GM12878 (cell line): Measurements from ENCODE around the gene CMBL. TPM values are rescaled to one million over a fixed set of nuclear protein-coding genes. Genes with fewer than 3 reads are reported as not detected.

Source experiments
- ATAC-seq: fragments of 200-7000 bp; cut with Tn5 transposase; 3 replicates; pipeline ENCODE4 v1.9.1; 2020; ENCODE audit warnings: mild to moderate bottlenecking, moderate library complexity
- BruUV-seq: library from RNA; stranded (reverse); fragments of 400-500 nt; replicated peaks from 2 replicates; lab custom pipeline; 2021; lab: Mats Ljungman, UMichigan
- CTCF ChIA-PET: fragments of 300-600 bp; sonication (Branson Sonifier 250); formaldehyde crosslinking; extraction: SDS; loops from one replicate; lab custom pipeline; 2021; ENCODE audit warnings: inconsistent platforms; lab: Yijun Ruan, JAX
- POLR2A ChIA-PET: fragments of 350-600 bp; formaldehyde crosslinking; extraction: SDS; loops from one replicate; lab custom pipeline; 2021; ENCODE audit warnings: inconsistent platforms; lab: Charles Lee
- RAD21 ChIA-PET: fragments of 300-600 bp; sonication (Branson Sonifier 250); formaldehyde crosslinking; loops from one replicate; lab custom pipeline; 2023; ENCODE audit warnings: antibody characterized with exemption; ENCODE audit not compliant: unreplicated experiment; lab: Charles Lee
- SMC1A ChIA-PET: fragments of 300-600 bp; sonication (Branson Sonifier 250); formaldehyde crosslinking; loops from one replicate; lab custom pipeline; 2023; ENCODE audit not compliant: unreplicated experiment, uncharacterized antibody; lab: Charles Lee
- DNase-seq: peaks from one replicate; pipeline ENCODE4 v3.0.0-alpha.2; 2011; ENCODE audit warnings: low read depth, low spot score
- FAIRE-seq: peaks from 3 replicates; lab custom pipeline; 2011; peaks lifted over from hg19 to GRCh38; lab: Jason Lieb, UNC
- H2AFZ ChIP-seq: 2 replicates; pipeline ENCODE4 v1.6.0; 2011; ENCODE audit warnings: low read depth, low read length, control low read depth; ENCODE audit not compliant: control insufficient read depth
- H3K27ac ChIP-seq: 2 replicates; pipeline ENCODE4 v1.5.1; 2011; ENCODE audit warnings: control low read depth; ENCODE audit not compliant: control insufficient read depth, insufficient read depth
- H3K27me3 ChIP-seq, 2 experiments: replicated peaks in 1 of 2; 2 replicates each; pipeline versions ENCODE4 v1.6.0 to v1.6.1; 2011; ENCODE audit warnings: low read length in 1 of 2; ENCODE audit not compliant: control insufficient read depth in 2 of 2, insufficient read depth in 2 of 2
- H3K36me3 ChIP-seq, 2 experiments: 2 replicates each; pipeline ENCODE4 v1.5.1; 2011; ENCODE audit warnings: low read length in 1 of 2; ENCODE audit not compliant: control insufficient read depth in 2 of 2, insufficient read depth in 2 of 2
- H3K4me1 ChIP-seq: 2 replicates; pipeline ENCODE4 v1.6.1; 2011; ENCODE audit warnings: mild to moderate bottlenecking, low read length, moderate library complexity, mixed read lengths; ENCODE audit not compliant: control insufficient read depth, insufficient read depth
- H3K4me2 ChIP-seq: 2 replicates; pipeline ENCODE4 v1.6.0; 2011; ENCODE audit warnings: control low read depth; ENCODE audit not compliant: control insufficient read depth, insufficient read depth
- H3K4me3 ChIP-seq: fragments of 200-600 bp; sonication (generic); 2 replicates; pipeline ENCODE4 v1.5.1; 2016
- H3K79me2 ChIP-seq: 2 replicates; pipeline ENCODE4 v1.6.0; 2011; ENCODE audit warnings: low read length; ENCODE audit not compliant: control insufficient read depth, insufficient read depth
- H3K9ac ChIP-seq: 2 replicates; pipeline ENCODE4 v1.8.0; 2011; ENCODE audit warnings: low read length, control low read depth, mixed read lengths; ENCODE audit not compliant: control insufficient read depth, insufficient read depth
- H3K9me3 ChIP-seq: replicated peaks from 3 replicates; pipeline ENCODE4 v1.5.1; 2011; ENCODE audit warnings: mild to moderate bottlenecking, low read length; ENCODE audit not compliant: control insufficient read depth, insufficient read depth
- H4K20me1 ChIP-seq: 2 replicates; pipeline ENCODE4 v1.6.0; 2011; ENCODE audit not compliant: control insufficient read depth, insufficient read depth
- ATF7 ChIP-seq: fragments of 450-650 bp; IDR thresholded peaks from 2 replicates; pipeline ENCODE4 v1.6.1; 2016; ENCODE audit warnings: low read depth, mild to moderate bottlenecking
- BRCA1 ChIP-seq: IDR thresholded peaks from 2 replicates; pipeline ENCODE4 v1.6.1; 2011; ENCODE audit warnings: low read depth, low read length, improper control_type of control experiment
- CBFB ChIP-seq: IDR thresholded peaks from 2 replicates; pipeline ENCODE4 v1.6.1; 2016; ENCODE audit warnings: antibody characterized with exemption, low read depth
- MXI1 ChIP-seq: fragments of 150-350 bp; IDR thresholded peaks from 2 replicates; pipeline ENCODE4 v1.6.1; 2011; ENCODE audit warnings: low read depth, mild to moderate bottlenecking, inconsistent platforms, low read length, improper control_type of control experiment
- SMAD5 ChIP-seq: IDR thresholded peaks from 2 replicates; pipeline ENCODE4 v1.6.1; 2016; ENCODE audit warnings: antibody characterized with exemption, low read depth
- SREBF1 ChIP-seq: IDR thresholded peaks from 2 replicates; pipeline ENCODE4 v1.6.1; 2012; ENCODE audit warnings: mild to moderate bottlenecking, low read length
- TBL1XR1 ChIP-seq: IDR thresholded peaks from 2 replicates; pipeline ENCODE4 v1.6.1; 2012; ENCODE audit warnings: low read depth, low read length, improper control_type of control experiment
- ZNF622 ChIP-seq: fragments of 450-650 bp; IDR thresholded peaks from 2 replicates; pipeline ENCODE4 v1.6.1; 2017; ENCODE audit warnings: mild to moderate bottlenecking, inconsistent platforms
- WGBS: methylation state at CpG from one replicate; pipeline ENCODE4 v1.1.6; 2016; ENCODE audit warnings: low lambda C conversion rate; ENCODE audit not compliant: insufficient replicate concordance, insufficient coverage; ENCODE audit errors: missing lambda C conversion rate; 5-methylcytosine and 5-hydroxymethylcytosine counted together
- in situ Hi-C: fragments of 300-500 bp; cut with MboI; formaldehyde crosslinking; loops from 9 replicates; pipeline ENCODE4 v1.14.3; 2018; ENCODE audit warnings: mixed read lengths
- intact Hi-C: fragments of 100-400 bp; cut with micrococcal nuclease; formaldehyde crosslinking; loops from one replicate; pipeline ENCODE4 v1.14.2; 2022; ENCODE audit not compliant: unreplicated experiment
- polyA plus RNA-seq, 11 experiments: library from polyadenylated mRNA; depleted of rRNA in 4 of 11; unstranded in 6 of 11; stranded (reverse) in 5 of 11; fragments of >200 nt; fragmentation: Nextera tagmentation in 4 of 11; fragmentation: Illumina TruSeq in 1 of 11; extraction: Ambion mirVana in 4 of 11; extraction: Trizol in 1 of 11; gene quantifications; 1 replicate in 1 of 11; 2 replicates in 10 of 11; pipeline versions ENCODE4 v1.2.1 to v1.2.3, GENCODE V29; 2011 to 2016; ENCODE audit warnings: inconsistent platforms in 2 of 11, missing spikeins in 2 of 11, low read depth in 1 of 11
- total RNA-seq, 4 experiments: library from RNA; depleted of rRNA in 3 of 4; stranded (reverse); fragments of >200 nt in 3 of 4; fragmentation: Illumina TruSeq in 1 of 4; extraction: Trizol in 1 of 4; gene quantifications; 2 replicates each; pipeline versions ENCODE4 v1.2.1 to v1.2.3, GENCODE V29; 2013 to 2021
- TF ChIP-seq, protein P1 (sequence below): fragments of 450-650 bp; IDR thresholded peaks from 2 replicates; pipeline ENCODE4 v1.6.1; 2018; ENCODE audit warnings: borderline replicate concordance, mild to moderate bottlenecking; ENCODE audit not compliant: partially characterized antibody
- TF ChIP-seq, protein P2 (sequence below): IDR thresholded peaks from 2 replicates; pipeline ENCODE4 v1.6.1; 2012; ENCODE audit warnings: mild to moderate bottlenecking, low read depth, low read length
- TF ChIP-seq, protein P3 (sequence below): fragments of 450-650 bp; IDR thresholded peaks from 2 replicates; pipeline ENCODE4 v1.6.1; 2016; ENCODE audit warnings: mild to moderate bottlenecking

Gene CMBL
- total and polyA plus RNA-seq, 10 of the 15 experiments (the other 5 are each of a cell fraction or from before 2014, with no cell fraction given) = 1.8 to 15.6 (median 7.5) TPM

DNA sequence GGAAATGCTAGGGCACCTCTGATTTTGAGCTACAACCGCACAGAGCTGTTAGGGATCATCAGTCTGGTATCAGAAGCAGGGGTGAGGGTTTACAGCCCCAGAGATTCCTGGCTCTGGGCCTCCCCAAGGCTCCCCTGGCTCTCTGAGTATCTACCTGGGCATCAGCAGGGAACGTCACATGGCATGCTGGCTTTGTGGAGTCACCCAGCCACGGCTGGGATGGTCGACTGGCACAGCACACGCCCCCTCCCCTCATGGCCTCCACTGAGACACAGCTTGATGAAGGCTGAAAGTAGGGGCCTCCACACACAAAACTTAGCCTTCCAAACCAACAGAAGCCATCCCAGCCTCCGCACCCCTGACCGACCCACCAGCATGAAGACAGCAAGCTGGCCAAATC, 74.7 kb downstream of the CMBL start:
- POLR2A ChIA-PET = no interaction called here
- DNase-seq = no peak
- SMC1A ChIA-PET = interaction anchor here (1.3 kb wide), 1 partner anchor 8 kb away, joined by 4 read pairs; no protein-coding TSS in a partner anchor
- Histone ChIP-seq H3K4me2 (no peak overlapping the region), H3K4me3 (no peak overlapping the region), H4K20me1 (no peaks in the 10 kb centered on the region), H3K27me3 (no peaks in the 10 kb centered on the region), H3K4me1 (no peaks in the 10 kb centered on the region)
- no TSS peak for BruUV-seq
- CTCF ChIA-PET = no interaction called here
- intact Hi-C loops = no loop called here
- TF ChIP-seq, protein P1, sequence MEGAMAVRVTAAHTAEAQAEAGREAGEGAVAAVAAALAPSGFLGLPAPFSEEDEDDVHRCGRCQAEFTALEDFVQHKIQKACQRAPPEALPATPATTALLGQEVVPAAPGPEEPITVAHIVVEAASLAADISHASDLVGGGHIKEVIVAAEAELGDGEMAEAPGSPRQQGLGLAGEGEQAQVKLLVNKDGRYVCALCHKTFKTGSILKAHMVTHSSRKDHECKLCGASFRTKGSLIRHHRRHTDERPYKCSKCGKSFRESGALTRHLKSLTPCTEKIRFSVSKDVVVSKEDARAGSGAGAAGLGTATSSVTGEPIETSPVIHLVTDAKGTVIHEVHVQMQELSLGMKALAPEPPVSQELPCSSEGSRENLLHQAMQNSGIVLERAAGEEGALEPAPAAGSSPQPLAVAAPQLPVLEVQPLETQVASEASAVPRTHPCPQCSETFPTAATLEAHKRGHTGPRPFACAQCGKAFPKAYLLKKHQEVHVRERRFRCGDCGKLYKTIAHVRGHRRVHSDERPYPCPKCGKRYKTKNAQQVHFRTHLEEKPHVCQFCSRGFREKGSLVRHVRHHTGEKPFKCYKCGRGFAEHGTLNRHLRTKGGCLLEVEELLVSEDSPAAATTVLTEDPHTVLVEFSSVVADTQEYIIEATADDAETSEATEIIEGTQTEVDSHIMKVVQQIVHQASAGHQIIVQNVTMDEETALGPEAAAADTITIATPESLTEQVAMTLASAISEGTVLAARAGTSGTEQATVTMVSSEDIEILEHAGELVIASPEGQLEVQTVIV = no peak
- no peak for TF ChIP-seq SREBF1
- TF ChIP-seq TBL1XR1 = no peak
- no peak for TF ChIP-seq ATF7
- no peak for TF ChIP-seq SMAD5
- TF ChIP-seq, all 136 proteins: peak for 0
- Histone ChIP-seq H3K9ac (no peak overlapping the region), H3K36me3 (peaks cover 0 to 2% of the 10 kb centered on the region in 2 experiments; a peak in 2 of 4 replicates), H3K27ac (no peak overlapping the region), H3K79me2 (no peaks in the 10 kb centered on the region), H3K9me3 (no peaks in the 10 kb centered on the region), H2AFZ (no peak overlapping the region)
- WGBS = 89% methylated on average over 6 of the region's 7 CpGs
- FAIRE-seq (no peak), ATAC-seq (no peak)
- in situ Hi-C loops = no loop called here
- RAD21 ChIA-PET = no interaction called here

DNA sequence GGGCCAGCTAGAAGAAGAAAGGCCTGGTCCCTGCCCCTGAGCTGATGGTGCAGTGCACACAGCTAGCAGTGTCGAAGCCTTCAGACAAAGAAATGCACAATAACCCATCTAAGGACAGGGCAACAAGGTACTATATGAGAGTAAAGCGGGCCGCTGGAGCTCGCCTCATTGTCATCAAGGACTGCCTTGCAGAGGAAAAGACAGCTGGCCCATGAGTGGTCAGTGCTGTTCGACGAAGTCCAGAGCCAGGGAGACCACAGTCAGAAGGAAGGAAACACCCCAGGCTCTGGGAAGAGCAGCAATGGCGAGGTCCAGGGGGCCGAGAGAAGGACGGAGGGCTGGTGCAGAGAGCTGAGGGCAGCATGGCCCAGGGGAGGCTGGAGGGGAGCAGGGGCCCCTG, 75.3 kb downstream of the CMBL start:
- ATAC-seq = no peak
- no TSS peak for BruUV-seq
- no peaks in the 10 kb centered on the region for H3K4me1 ChIP-seq
- WGBS = 94% methylated on average over 9 of the region's 9 CpGs
- CTCF ChIA-PET = interaction anchor here (0.7 kb wide), 1 partner anchor 10 kb away, joined by 3 read pairs; no protein-coding TSS in a partner anchor
- POLR2A ChIA-PET = no interaction called here
- H3K4me2 ChIP-seq = no peak overlapping the region
- no peaks in the 10 kb centered on the region for H3K27me3 ChIP-seq
- no peak for FAIRE-seq
- no peak overlapping the region for H2AFZ ChIP-seq
- SMC1A ChIA-PET = no interaction called here
- intact Hi-C loops = no loop called here
- no peaks in the 10 kb centered on the region for H3K9me3 ChIP-seq
- H3K9ac ChIP-seq = no peak overlapping the region
- peaks cover 2% of the 10 kb centered on the region in 2 experiments; a peak in 2 of 4 replicates for H3K36me3 ChIP-seq
- H3K27ac ChIP-seq = no peak overlapping the region
- no peaks in the 10 kb centered on the region for H4K20me1 ChIP-seq
- no peak overlapping the region for H3K4me3 ChIP-seq
- no peak for DNase-seq
- RAD21 ChIA-PET = no interaction called here
- in situ Hi-C loops = no loop called here
- H3K79me2 ChIP-seq = no peaks in the 10 kb centered on the region
- TF ChIP-seq CBFB (no peak), ZNF622 (no peak), MXI1 (no peak), BRCA1 (no peak)
- TF ChIP-seq, protein P2, sequence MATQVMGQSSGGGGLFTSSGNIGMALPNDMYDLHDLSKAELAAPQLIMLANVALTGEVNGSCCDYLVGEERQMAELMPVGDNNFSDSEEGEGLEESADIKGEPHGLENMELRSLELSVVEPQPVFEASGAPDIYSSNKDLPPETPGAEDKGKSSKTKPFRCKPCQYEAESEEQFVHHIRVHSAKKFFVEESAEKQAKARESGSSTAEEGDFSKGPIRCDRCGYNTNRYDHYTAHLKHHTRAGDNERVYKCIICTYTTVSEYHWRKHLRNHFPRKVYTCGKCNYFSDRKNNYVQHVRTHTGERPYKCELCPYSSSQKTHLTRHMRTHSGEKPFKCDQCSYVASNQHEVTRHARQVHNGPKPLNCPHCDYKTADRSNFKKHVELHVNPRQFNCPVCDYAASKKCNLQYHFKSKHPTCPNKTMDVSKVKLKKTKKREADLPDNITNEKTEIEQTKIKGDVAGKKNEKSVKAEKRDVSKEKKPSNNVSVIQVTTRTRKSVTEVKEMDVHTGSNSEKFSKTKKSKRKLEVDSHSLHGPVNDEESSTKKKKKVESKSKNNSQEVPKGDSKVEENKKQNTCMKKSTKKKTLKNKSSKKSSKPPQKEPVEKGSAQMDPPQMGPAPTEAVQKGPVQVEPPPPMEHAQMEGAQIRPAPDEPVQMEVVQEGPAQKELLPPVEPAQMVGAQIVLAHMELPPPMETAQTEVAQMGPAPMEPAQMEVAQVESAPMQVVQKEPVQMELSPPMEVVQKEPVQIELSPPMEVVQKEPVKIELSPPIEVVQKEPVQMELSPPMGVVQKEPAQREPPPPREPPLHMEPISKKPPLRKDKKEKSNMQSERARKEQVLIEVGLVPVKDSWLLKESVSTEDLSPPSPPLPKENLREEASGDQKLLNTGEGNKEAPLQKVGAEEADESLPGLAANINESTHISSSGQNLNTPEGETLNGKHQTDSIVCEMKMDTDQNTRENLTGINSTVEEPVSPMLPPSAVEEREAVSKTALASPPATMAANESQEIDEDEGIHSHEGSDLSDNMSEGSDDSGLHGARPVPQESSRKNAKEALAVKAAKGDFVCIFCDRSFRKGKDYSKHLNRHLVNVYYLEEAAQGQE = no peak
- TF ChIP-seq, protein P3, sequence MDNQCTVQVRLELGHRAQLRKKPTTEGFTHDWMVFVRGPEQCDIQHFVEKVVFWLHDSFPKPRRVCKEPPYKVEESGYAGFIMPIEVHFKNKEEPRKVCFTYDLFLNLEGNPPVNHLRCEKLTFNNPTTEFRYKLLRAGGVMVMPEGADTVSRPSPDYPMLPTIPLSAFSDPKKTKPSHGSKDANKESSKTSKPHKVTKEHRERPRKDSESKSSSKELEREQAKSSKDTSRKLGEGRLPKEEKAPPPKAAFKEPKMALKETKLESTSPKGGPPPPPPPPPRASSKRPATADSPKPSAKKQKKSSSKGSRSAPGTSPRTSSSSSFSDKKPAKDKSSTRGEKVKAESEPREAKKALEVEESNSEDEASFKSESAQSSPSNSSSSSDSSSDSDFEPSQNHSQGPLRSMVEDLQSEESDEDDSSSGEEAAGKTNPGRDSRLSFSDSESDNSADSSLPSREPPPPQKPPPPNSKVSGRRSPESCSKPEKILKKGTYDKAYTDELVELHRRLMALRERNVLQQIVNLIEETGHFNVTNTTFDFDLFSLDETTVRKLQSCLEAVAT = no peak
